SK-N-SH (cell line): ENCODE data around the gene CLEC16A. TPM values are rescaled to one million over a fixed set of nuclear protein-coding genes. Genes with fewer than 3 reads are reported as not detected.

Experiments
- CTCF ChIA-PET: fragments of 300-600, 350-600 bp; formaldehyde crosslinking; extraction: SDS; loops from one replicate; lab custom pipeline; 2021; lab: Yijun Ruan, JAX
- POLR2A ChIA-PET: fragments of 350-600 bp; sonication (Branson Sonifier 250); formaldehyde crosslinking; extraction: SDS; loops from one replicate; lab custom pipeline; 2020; ENCODE audit warnings: antibody characterized with exemption, inconsistent platforms; lab: Yijun Ruan, JAX
- DNase-seq: peaks from one replicate; pipeline ENCODE4 v3.0.0; 2012
- H2AFZ ChIP-seq: fragments of 200-600 bp; sonication (generic); 2 replicates; pipeline ENCODE4 v1.8.1; 2016; ENCODE audit warnings: antibody characterized with exemption, mild to moderate bottlenecking, low read depth
- H3F3A ChIP-seq: fragments of 200-600 bp; sonication (generic); replicated peaks from 2 replicates; pipeline ENCODE3; 2016; ENCODE audit warnings: antibody characterized with exemption, mild to moderate bottlenecking; ENCODE audit not compliant: insufficient read depth
- H3K27ac ChIP-seq, 2 experiments: fragments of 200-500 bp in 1 of 2; fragments of 200-600 bp in 1 of 2; sonication (Bioruptor generic) in 1 of 2; sonication (generic), shearing (Covaris generic) in 1 of 2; 2 replicates each; pipeline versions ENCODE4 v1.5.1 to v1.6.1; 2014 to 2016; ENCODE audit warnings: low read depth in 2 of 2, inconsistent platforms in 1 of 2, low read length in 1 of 2, mild to moderate bottlenecking in 1 of 2, mixed read lengths in 1 of 2
- H3K27me3 ChIP-seq: fragments of 200-600 bp; sonication (generic), shearing (Covaris generic); 2 replicates; pipeline ENCODE4 v1.6.1; 2016; ENCODE audit warnings: mixed run types; ENCODE audit not compliant: insufficient read depth
- H3K36me3 ChIP-seq, 2 experiments: fragments of 200-500 bp in 1 of 2; fragments of 200-600 bp in 1 of 2; sonication (Bioruptor generic) in 1 of 2; sonication (generic) in 1 of 2; replicated peaks in 1 of 2; 2 replicates each; pipeline versions ENCODE3 to v1.5.1; 2014 to 2016; ENCODE audit warnings: low read length in 1 of 2, mild to moderate bottlenecking in 1 of 2; ENCODE audit not compliant: insufficient read depth in 2 of 2, control insufficient read depth in 1 of 2
- H3K4me1 ChIP-seq, 2 experiments: fragments of 200-500 bp in 1 of 2; fragments of 200-600 bp in 1 of 2; sonication (Bioruptor generic) in 1 of 2; sonication (generic), shearing (Covaris generic) in 1 of 2; 2 replicates each; pipeline versions ENCODE4 v1.5.1 to v1.6.1; 2014 to 2016; ENCODE audit warnings: low read depth in 1 of 2, low read length in 1 of 2, mixed run types in 1 of 2; ENCODE audit not compliant: insufficient read depth in 2 of 2, control insufficient read depth in 1 of 2
- H3K4me2 ChIP-seq: fragments of 200-600 bp; sonication (generic), shearing (Covaris generic); 2 replicates; pipeline ENCODE4 v1.6.1; 2017; ENCODE audit warnings: mixed run types
- H3K4me3 ChIP-seq, 2 experiments: fragments of 200-500 bp in 1 of 2; fragments of 200-600 bp in 1 of 2; sonication (Bioruptor generic) in 1 of 2; sonication (generic), shearing (Covaris generic) in 1 of 2; 2 replicates each; pipeline versions ENCODE4 v1.5.1 to v1.8.1; 2014 to 2016; ENCODE audit warnings: low read depth in 2 of 2, inconsistent platforms in 1 of 2, low read length in 1 of 2, mild to moderate bottlenecking in 1 of 2, mixed read lengths in 1 of 2, moderate library complexity in 1 of 2
- H3K79me2 ChIP-seq: fragments of 200-600 bp; sonication (generic); 2 replicates; pipeline ENCODE4 v1.8.1; 2017; ENCODE audit warnings: mild to moderate bottlenecking; ENCODE audit not compliant: insufficient read depth
- H3K9ac ChIP-seq: fragments of 200-600 bp; sonication (generic); 2 replicates; pipeline ENCODE4 v1.6.1; 2017; ENCODE audit warnings: mixed run types
- H3K9me2 ChIP-seq: fragments of 200-600 bp; sonication (generic); 2 replicates; pipeline ENCODE4 v1.6.1; 2017; ENCODE audit warnings: mixed run types
- H3K9me3 ChIP-seq: fragments of 200-600 bp; sonication (generic); 2 replicates; pipeline ENCODE4 v1.6.1; 2017; ENCODE audit warnings: mixed run types, mild to moderate bottlenecking, moderate library complexity
- H4K20me1 ChIP-seq: fragments of 200-600 bp; sonication (generic); 2 replicates; pipeline ENCODE4 v1.6.1; 2017; ENCODE audit warnings: mild to moderate bottlenecking, mixed run types; ENCODE audit not compliant: insufficient read depth
- CHD2 ChIP-seq: fragments of 150-350 bp; IDR thresholded peaks from 2 replicates; pipeline ENCODE4 v1.6.1; 2018; ENCODE audit warnings: low read length; ENCODE audit not compliant: partially characterized antibody
- EZH2phosphoT487 ChIP-seq: fragments of 200-600 bp; sonication (generic); IDR thresholded peaks from 2 replicates; pipeline ENCODE4 v1.6.1; 2017; ENCODE audit warnings: low read depth, mixed run types, mild to moderate bottlenecking, antibody characterized with exemption, moderate library complexity, borderline replicate concordance
- FOSL2 ChIP-seq: IDR thresholded peaks from 2 replicates; pipeline ENCODE4 v1.4.0; 2012; ENCODE audit warnings: low read depth, mild to moderate bottlenecking, moderate library complexity, borderline replicate concordance
- FOXJ3 ChIP-seq: sonication (generic); formaldehyde crosslinking; IDR thresholded peaks from 2 replicates; pipeline ENCODE4 v1.5.1; 2020; ENCODE audit warnings: mild to moderate bottlenecking, missing genetic modification reagents
- GABPA ChIP-seq: IDR thresholded peaks from 2 replicates; pipeline ENCODE4 v1.4.0; 2012; ENCODE audit warnings: low read depth, mild to moderate bottlenecking
- JUND ChIP-seq: IDR thresholded peaks from 2 replicates; pipeline ENCODE4 v1.4.0; 2012
- MEF2A ChIP-seq: IDR thresholded peaks from 2 replicates; pipeline ENCODE4 v1.4.0; 2012; ENCODE audit warnings: low read depth, borderline replicate concordance
- MXI1 ChIP-seq: IDR thresholded peaks from 2 replicates; pipeline ENCODE4 v1.6.1; 2012; ENCODE audit warnings: mild to moderate bottlenecking, low read depth, low read length, improper control_type of control experiment
- NRF1 ChIP-seq: IDR thresholded peaks from 2 replicates; pipeline ENCODE4 v1.6.1; 2012; ENCODE audit warnings: low read depth, mild to moderate bottlenecking, low read length
- POLR2AphosphoS5 ChIP-seq: IDR thresholded peaks from 2 replicates; pipeline ENCODE4 v1.6.1; 2012; ENCODE audit warnings: low read depth, low read length
- RAD21 ChIP-seq: IDR thresholded peaks from 2 replicates; pipeline ENCODE4 v1.6.1; 2012; ENCODE audit warnings: mild to moderate bottlenecking, low read length
- RXRA ChIP-seq: IDR thresholded peaks from 2 replicates; pipeline ENCODE4 v1.4.0; 2012; ENCODE audit warnings: low read depth, mild to moderate bottlenecking, borderline replicate concordance
- SMC3 ChIP-seq: IDR thresholded peaks from 2 replicates; pipeline ENCODE4 v1.6.1; 2012; ENCODE audit warnings: low read depth, low read length, improper control_type of control experiment
- YY1 ChIP-seq: IDR thresholded peaks from 2 replicates; pipeline ENCODE4 v1.4.0; 2012; ENCODE audit warnings: low read depth, mild to moderate bottlenecking
- WGBS: methylation state at CpG from one replicate; pipeline ENCODE4 v1.1.6; 2017; ENCODE audit warnings: low lambda C conversion rate; 5-methylcytosine and 5-hydroxymethylcytosine counted together
- polyA plus RNA-seq, 3 experiments: library from polyadenylated mRNA; depleted of rRNA; stranded (reverse); fragments of >200 nt; gene quantifications; 2 replicates each; pipeline ENCODE4 v1.2.3, GENCODE V29; 2012
- TF ChIP-seq, protein P1 (sequence below): IDR thresholded peaks from 2 replicates; pipeline ENCODE4 v1.4.0; 2012; ENCODE audit warnings: low read depth, borderline replicate concordance
- TF ChIP-seq, protein P2 (sequence below): IDR thresholded peaks from 2 replicates; pipeline ENCODE4; 2012

Gene CLEC16A
- polyA plus RNA-seq, 1 of the 3 experiments (the other 2 are of a cell fraction) = 13.7 TPM

DNA sequence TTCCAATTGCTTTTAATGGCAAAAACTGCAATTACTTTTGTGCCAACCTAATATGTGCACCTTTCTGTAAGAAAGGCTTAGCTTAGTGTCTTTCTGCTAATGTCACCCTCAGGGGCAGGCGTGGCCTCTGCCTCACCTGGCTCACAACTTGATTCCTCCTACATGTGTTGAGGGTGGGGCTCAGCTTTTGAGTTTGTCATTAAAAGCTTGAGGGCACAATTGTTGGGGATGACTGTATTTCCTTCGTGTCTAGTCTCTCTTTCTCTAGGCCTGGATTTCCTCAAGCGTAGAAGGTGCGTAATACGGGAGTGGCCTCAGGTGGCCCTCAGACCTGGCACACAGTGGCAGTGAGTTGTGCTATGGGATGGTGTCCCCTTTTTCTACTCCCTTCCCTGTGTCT is 94.4 kb downstream of the CLEC16A start:
- Histone ChIP-seq H3K79me2 (no peaks in the 10 kb centered on the region), H3K4me2 (no peak overlapping the region), H4K20me1 (no peaks in the 10 kb centered on the region), H3K9me2 (no peaks in the 10 kb centered on the region), H2AFZ (no peak overlapping the region), H3K27ac (no peak overlapping the region), H3K27me3 (no peaks in the 10 kb centered on the region), H3K36me3 (peaks cover 22 to 32% of the 10 kb centered on the region in 2 experiments), H3F3A (no peaks in the 10 kb centered on the region), H3K4me1 (no peaks in the 10 kb centered on the region), H3K9ac (no peak overlapping the region), H3K9me3 (no peaks in the 10 kb centered on the region), H3K4me3 (no peak overlapping the region)
- ChIA-PET POLR2A (no interaction called here), CTCF (interaction anchor here (0.6 to 0.8 kb wide), 2 partner anchors 218 to 498 kb away, joined by 3 to 4 read pairs; no protein-coding TSS in a partner anchor)
- DNase-seq = no peak
- no peak for TF ChIP-seq NRF1
- TF ChIP-seq, protein P1, sequence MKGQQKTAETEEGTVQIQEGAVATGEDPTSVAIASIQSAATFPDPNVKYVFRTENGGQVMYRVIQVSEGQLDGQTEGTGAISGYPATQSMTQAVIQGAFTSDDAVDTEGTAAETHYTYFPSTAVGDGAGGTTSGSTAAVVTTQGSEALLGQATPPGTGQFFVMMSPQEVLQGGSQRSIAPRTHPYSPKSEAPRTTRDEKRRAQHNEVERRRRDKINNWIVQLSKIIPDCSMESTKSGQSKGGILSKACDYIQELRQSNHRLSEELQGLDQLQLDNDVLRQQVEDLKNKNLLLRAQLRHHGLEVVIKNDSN = no peak
- TF ChIP-seq JUND = no peak
- no peak for TF ChIP-seq MXI1
- 87% methylated on average over 5 of the region's 5 CpGs for WGBS

DNA sequence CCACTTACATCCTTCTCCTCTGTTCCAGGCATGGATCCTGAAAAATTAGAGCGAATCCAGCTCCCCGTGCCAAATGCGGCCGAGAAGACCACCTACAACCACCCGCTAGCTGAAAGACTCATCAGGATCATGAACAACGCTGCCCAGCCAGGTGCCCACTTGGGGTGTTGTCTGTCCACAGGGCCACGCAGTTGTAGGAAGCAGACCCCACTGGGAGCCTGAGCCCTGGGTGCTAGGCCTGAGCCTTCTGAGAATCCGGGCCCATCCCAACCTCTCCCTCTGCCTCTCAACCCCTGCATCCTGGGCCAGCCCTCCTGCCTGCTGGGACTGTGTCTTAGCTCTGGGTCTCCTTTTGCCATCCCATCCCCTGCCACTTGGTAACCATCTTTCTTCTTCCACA is 95.4 kb downstream of the CLEC16A start:
- Histone ChIP-seq H3K4me3 (no peak overlapping the region), H4K20me1 (no peaks in the 10 kb centered on the region), H3K9me2 (no peaks in the 10 kb centered on the region), H3K9ac (no peak overlapping the region), H2AFZ (no peak overlapping the region), H3K79me2 (no peaks in the 10 kb centered on the region), H3K36me3 (peaks cover 24 to 32% of the 10 kb centered on the region in 2 experiments), H3K4me2 (no peak overlapping the region), H3K9me3 (no peaks in the 10 kb centered on the region), H3F3A (no peaks in the 10 kb centered on the region), H3K4me1 (no peaks in the 10 kb centered on the region), H3K27me3 (no peaks in the 10 kb centered on the region), H3K27ac (no peak overlapping the region)
- POLR2A ChIA-PET = interaction anchor here (0.6 kb wide), 1 partner anchor 86 kb away, joined by 4 read pairs; no protein-coding TSS in a partner anchor
- WGBS = 91% methylated on average over 7 of the region's 8 CpGs
- CTCF ChIA-PET = interaction anchor here (0.8 kb wide), 1 partner anchor 217 kb away, joined by 4 read pairs; no protein-coding TSS in a partner anchor
- TF ChIP-seq CHD2 (no peak), RAD21 (no peak), YY1 (no peak), POLR2AphosphoS5 (no peak), FOSL2 (no peak), EZH2phosphoT487 (no peak), SMC3 (no peak), NRF1 (no peak), RXRA (no peak), FOXJ3 (CRISPR knock-in tag) (no peak), GABPA (no peak), MEF2A (no peak)
- TF ChIP-seq, protein P2, sequence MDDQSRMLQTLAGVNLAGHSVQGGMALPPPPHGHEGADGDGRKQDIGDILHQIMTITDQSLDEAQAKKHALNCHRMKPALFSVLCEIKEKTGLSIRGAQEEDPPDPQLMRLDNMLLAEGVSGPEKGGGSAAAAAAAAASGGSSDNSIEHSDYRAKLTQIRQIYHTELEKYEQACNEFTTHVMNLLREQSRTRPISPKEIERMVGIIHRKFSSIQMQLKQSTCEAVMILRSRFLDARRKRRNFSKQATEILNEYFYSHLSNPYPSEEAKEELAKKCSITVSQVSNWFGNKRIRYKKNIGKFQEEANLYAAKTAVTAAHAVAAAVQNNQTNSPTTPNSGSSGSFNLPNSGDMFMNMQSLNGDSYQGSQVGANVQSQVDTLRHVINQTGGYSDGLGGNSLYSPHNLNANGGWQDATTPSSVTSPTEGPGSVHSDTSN = no peak
- DNase-seq = no peak
